ENCODE results near the gene ANKRD7. TPM values are rescaled to one million over a fixed set of nuclear protein-coding genes. Genes with fewer than 3 reads are reported as not detected.

ANKRD7 gene
- total and polyA plus RNA-seq, 4 donors, result 0.42 TPM; not detected in 3

DNA sequence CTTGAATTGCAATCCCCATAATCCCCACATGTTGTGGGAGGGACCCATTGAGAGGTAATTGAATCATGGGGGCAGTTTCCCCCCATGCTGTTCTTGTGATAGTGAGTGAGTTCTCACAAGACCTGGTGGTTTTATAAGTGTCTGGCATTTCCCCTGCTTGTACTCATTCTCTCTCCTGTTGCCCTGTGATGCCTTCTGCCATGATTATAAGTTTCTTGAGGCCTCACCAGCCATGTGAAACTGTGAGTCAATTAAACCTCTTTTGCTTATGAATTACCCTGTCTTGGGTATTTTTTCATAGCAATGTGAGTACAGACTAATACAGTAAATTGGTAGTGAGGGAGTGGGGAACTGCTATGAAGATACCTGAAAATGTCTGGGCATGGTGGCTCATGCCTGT, 65.0 kb downstream of the ANKRD7 start:
- no peak for DNase-seq (ENCODE audit: low spot score)
- H3K36me3 ChIP-seq (ENCODE audit: control insufficient read depth in 4 of 4, insufficient read depth in 3 of 4, low read depth in 1 of 4, low read length in 3 of 4), result no peaks in the 10 kb centered on the region
- no peak for TF ChIP-seq YY1 (IDR thresholded peaks at IDR 0.05)
- no peak for TF ChIP-seq RXRA (IDR thresholded peaks at IDR 0.05)
- TF ChIP-seq, protein P1, sequence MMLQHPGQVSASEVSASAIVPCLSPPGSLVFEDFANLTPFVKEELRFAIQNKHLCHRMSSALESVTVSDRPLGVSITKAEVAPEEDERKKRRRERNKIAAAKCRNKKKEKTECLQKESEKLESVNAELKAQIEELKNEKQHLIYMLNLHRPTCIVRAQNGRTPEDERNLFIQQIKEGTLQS (IDR thresholded peaks at IDR 0.05), result no peak
- no peak for TF ChIP-seq JUND (IDR thresholded peaks at IDR 0.05)
- no peak for TF ChIP-seq HNF4G (IDR thresholded peaks at IDR 0.05)
- TF ChIP-seq GABPA (IDR thresholded peaks at IDR 0.05 in 1 of 2, conservative IDR thresholded peaks at IDR 0.05 in 1 of 2), result no peak
- no peak for TF ChIP-seq RAD21 (IDR thresholded peaks at IDR 0.05)
- TF ChIP-seq, protein P2, sequence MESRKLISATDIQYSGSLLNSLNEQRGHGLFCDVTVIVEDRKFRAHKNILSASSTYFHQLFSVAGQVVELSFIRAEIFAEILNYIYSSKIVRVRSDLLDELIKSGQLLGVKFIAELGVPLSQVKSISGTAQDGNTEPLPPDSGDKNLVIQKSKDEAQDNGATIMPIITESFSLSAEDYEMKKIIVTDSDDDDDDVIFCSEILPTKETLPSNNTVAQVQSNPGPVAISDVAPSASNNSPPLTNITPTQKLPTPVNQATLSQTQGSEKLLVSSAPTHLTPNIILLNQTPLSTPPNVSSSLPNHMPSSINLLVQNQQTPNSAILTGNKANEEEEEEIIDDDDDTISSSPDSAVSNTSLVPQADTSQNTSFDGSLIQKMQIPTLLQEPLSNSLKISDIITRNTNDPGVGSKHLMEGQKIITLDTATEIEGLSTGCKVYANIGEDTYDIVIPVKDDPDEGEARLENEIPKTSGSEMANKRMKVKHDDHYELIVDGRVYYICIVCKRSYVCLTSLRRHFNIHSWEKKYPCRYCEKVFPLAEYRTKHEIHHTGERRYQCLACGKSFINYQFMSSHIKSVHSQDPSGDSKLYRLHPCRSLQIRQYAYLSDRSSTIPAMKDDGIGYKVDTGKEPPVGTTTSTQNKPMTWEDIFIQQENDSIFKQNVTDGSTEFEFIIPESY (IDR thresholded peaks at IDR 0.05), result no peak
- TF ChIP-seq FOXA1 (IDR thresholded peaks at IDR 0.05), result no peak
- TF ChIP-seq EGR1 (IDR thresholded peaks at IDR 0.05; ENCODE audit: low read depth in 2 of 2), result no peak
- no peak for TF ChIP-seq TAF1 (conservative IDR thresholded peaks at IDR 0.05)
- TF ChIP-seq, protein P3, sequence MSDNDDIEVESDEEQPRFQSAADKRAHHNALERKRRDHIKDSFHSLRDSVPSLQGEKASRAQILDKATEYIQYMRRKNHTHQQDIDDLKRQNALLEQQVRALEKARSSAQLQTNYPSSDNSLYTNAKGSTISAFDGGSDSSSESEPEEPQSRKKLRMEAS (IDR thresholded peaks at IDR 0.05), result no peak
- TF ChIP-seq, protein P4, sequence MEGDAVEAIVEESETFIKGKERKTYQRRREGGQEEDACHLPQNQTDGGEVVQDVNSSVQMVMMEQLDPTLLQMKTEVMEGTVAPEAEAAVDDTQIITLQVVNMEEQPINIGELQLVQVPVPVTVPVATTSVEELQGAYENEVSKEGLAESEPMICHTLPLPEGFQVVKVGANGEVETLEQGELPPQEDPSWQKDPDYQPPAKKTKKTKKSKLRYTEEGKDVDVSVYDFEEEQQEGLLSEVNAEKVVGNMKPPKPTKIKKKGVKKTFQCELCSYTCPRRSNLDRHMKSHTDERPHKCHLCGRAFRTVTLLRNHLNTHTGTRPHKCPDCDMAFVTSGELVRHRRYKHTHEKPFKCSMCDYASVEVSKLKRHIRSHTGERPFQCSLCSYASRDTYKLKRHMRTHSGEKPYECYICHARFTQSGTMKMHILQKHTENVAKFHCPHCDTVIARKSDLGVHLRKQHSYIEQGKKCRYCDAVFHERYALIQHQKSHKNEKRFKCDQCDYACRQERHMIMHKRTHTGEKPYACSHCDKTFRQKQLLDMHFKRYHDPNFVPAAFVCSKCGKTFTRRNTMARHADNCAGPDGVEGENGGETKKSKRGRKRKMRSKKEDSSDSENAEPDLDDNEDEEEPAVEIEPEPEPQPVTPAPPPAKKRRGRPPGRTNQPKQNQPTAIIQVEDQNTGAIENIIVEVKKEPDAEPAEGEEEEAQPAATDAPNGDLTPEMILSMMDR (IDR thresholded peaks at IDR 0.05; ENCODE audit: low read depth, low read length, missing input control), result no peak
- no peak for TF ChIP-seq FOXA2 (IDR thresholded peaks at IDR 0.05)
- TF ChIP-seq, protein P5, sequence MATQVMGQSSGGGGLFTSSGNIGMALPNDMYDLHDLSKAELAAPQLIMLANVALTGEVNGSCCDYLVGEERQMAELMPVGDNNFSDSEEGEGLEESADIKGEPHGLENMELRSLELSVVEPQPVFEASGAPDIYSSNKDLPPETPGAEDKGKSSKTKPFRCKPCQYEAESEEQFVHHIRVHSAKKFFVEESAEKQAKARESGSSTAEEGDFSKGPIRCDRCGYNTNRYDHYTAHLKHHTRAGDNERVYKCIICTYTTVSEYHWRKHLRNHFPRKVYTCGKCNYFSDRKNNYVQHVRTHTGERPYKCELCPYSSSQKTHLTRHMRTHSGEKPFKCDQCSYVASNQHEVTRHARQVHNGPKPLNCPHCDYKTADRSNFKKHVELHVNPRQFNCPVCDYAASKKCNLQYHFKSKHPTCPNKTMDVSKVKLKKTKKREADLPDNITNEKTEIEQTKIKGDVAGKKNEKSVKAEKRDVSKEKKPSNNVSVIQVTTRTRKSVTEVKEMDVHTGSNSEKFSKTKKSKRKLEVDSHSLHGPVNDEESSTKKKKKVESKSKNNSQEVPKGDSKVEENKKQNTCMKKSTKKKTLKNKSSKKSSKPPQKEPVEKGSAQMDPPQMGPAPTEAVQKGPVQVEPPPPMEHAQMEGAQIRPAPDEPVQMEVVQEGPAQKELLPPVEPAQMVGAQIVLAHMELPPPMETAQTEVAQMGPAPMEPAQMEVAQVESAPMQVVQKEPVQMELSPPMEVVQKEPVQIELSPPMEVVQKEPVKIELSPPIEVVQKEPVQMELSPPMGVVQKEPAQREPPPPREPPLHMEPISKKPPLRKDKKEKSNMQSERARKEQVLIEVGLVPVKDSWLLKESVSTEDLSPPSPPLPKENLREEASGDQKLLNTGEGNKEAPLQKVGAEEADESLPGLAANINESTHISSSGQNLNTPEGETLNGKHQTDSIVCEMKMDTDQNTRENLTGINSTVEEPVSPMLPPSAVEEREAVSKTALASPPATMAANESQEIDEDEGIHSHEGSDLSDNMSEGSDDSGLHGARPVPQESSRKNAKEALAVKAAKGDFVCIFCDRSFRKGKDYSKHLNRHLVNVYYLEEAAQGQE (IDR thresholded peaks at IDR 0.05), result no peak
- no peak for TF ChIP-seq HNF4A (conservative IDR thresholded peaks at IDR 0.05)
- TF ChIP-seq SP1 (IDR thresholded peaks at IDR 0.05), result no peak
- no peak for TF ChIP-seq NR2F2 (IDR thresholded peaks at IDR 0.05)
- peaks cover 0 to 3% (median 2%) of the 10 kb centered on the region in 4 donors for H3K27me3 ChIP-seq (ENCODE audit: control insufficient read depth in 4 of 4, insufficient read depth in 4 of 4, low read length in 3 of 4)
- H3K4me1 ChIP-seq (ENCODE audit: control insufficient read depth in 4 of 4, insufficient read depth in 4 of 4, low read length in 3 of 4), result no peaks in the 10 kb centered on the region
- peaks cover 0 to 2% (median 0%) of the 10 kb centered on the region in 4 donors for H3K9me3 ChIP-seq (ENCODE audit: control insufficient read depth in 4 of 4, low read length in 3 of 4)
- H3K27ac ChIP-seq (ENCODE audit: low read depth in 1 of 2, low read length in 2 of 2), result no peak overlapping the region
- no peak overlapping the region for H3K4me3 ChIP-seq (ENCODE audit: low read depth in 1 of 3, low read length in 3 of 3)
- H3K9ac ChIP-seq (ENCODE audit: low read depth in 1 of 2, low read length in 2 of 2), result no peak overlapping the region

Other genes starting within 250 kb of the ANKRD7 start
- gene LSM8, start 40.5 kb upstream of the ANKRD7 start, total RNA-seq, result 10 to 100 TPM; 13.4 to 37.0 TPM
- 10 to 100 TPM; 10.2 to 22.9 TPM for gene LSM8, start 40.5 kb upstream of the ANKRD7 start, polyA plus RNA-seq

All from liver (tissue), 9 donors.